LoVo (cell line): Measurements from ENCODE around the gene NFATC1.

Experiments used
- DNase-seq: peaks from one replicate; pipeline ENCODE4 v3.0.0-alpha.2; 2016; ENCODE audit warnings: low spot score

Gene NFATC1

DNA sequence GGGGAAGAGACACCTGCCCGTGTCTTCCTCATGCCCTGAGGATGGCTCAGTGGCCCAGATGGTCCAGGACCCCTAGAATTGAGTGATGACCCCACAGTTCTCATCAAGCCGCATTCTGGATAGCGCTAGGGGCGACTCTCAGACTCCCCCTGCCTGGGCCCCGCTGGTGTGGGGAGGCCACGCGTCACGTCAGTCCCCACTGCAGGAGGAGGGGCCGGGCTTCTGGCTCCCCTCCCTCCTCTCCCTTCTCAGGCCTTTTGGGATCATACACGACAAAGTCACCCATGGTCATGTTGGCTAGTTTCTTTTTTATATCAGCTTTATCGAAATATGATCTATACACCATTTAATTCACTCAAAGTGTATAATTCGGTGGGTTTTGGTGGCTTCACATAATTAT lies 61.5 kb downstream of the NFATC1 start:
- no peak for DNase-seq

DNA sequence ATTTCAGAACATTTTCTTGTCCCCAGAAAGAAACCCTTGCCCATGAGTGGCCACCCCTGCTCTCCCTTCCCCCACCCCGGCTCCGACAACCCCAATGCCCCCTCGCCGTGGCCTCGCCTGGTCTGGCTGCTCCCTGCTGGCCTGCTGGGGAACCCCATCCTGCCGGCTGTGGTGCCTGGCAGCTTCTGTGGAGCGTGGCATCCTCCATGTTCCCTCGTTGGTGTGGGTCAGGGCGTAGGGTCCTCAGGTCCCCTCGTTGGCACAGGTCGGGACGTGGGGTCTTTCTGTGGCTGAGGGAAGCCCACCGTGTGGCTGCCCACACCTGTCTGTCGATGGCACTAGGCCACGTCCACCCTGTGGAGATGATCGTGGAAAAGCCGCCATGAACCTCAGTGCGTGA lies 61.9 kb downstream of the NFATC1 start:
- no peak for DNase-seq

DNA sequence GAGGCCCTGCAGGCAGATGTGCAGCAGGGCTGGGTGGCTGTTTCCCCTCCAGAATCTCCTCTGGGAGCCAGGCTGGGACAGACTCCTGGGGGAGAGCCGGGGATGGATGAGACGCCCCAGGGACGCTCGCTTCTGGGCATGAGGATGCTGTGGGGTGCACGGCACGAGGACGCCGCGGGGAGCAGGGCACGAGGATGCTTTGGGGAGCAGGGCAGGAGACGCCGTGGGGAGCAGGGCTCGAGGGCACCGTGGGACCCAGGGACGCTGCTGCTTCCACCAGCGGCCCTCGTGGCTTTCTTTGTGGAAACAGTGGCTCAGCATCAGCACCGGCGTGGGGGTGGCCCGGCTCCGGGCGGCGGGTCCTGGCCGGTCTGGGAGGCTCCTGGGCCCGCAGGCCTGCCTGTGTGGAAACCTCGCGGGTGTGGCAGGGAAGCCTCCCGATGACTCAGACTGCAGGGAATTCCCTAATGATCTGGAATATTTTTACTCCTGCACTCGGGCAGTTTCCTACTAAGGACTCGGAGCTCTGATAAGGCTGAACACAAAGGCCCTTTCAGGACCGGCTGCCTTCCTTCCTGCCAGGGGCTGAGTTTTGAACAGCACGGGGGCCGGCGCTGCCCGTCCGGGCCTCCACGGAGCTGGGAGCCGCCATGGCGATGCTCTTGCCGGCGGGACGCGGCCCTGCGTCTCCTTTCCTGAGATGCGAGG lies 62.6 kb downstream of the NFATC1 start:
- DNase-seq = peak; percentile 86

DNA sequence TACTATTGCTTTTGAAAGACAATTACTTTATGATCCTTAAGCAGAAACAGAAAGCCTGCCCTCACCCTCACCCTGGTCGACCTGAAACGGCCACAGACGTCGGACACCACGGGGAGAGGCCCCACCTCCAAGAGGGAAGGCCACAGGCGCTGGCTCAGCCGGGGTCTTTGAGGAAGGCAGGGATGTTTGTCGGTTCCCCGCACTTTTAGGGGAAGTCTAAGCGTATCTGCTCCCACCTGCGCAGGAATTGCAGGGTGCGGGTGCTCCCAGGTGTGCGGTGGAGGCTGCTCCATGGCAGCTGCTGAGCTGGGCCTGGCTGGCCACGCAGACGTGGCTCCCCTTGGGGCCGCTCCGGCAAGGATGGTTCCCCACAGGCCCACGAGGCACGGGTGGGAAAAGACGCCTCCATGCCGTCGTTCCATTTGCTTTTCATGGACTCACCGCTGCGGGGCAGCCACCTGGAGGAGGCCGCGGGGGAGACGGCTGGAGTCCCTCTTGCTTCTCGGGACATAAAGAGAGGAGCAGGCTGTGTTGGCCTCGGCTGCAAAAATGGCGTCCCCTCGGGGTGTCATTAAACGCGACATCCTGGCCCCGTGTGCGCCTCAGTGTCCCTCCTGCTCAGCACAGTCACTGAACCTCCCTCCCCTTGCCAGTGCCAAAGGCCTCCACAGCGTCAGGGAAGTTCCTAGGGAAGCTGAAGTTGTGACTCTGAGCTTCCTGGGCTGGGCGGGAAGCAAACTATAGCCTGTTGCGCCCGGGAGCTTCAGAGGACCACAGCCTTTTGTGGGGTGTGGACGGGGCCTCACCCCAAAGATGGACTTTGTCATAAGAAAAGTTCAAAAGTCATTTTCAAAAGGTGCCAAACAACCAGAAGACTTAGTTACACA lies 63.4 kb downstream of the NFATC1 start:
- DNase-seq = no peak

DNA sequence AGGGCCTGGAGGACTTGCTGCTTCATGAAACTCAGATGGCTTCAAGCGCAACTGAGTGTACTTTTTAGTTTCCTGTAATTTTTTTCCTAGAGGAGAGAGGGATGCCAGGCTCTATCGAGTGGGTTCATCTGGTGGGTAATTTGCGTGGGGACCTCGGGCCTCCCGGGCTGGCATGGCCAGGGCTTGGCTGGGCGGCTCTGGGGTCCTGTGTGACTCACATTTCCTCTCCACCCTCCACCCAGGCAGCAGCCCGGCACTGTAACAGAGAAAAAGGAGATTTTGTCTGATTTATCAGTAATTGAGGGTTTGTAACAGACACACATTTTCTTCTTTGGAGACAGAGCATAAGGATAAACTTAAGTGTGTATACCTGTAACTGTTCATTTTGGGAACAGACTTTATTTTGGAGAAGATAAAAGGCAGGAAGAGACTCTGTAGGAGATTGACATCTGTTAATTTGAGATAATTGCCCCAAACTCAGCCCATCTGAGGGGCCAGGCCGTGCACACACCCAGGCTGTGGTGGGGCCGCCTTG lies 64.3 kb downstream of the NFATC1 start:
- no peak for DNase-seq

DNA sequence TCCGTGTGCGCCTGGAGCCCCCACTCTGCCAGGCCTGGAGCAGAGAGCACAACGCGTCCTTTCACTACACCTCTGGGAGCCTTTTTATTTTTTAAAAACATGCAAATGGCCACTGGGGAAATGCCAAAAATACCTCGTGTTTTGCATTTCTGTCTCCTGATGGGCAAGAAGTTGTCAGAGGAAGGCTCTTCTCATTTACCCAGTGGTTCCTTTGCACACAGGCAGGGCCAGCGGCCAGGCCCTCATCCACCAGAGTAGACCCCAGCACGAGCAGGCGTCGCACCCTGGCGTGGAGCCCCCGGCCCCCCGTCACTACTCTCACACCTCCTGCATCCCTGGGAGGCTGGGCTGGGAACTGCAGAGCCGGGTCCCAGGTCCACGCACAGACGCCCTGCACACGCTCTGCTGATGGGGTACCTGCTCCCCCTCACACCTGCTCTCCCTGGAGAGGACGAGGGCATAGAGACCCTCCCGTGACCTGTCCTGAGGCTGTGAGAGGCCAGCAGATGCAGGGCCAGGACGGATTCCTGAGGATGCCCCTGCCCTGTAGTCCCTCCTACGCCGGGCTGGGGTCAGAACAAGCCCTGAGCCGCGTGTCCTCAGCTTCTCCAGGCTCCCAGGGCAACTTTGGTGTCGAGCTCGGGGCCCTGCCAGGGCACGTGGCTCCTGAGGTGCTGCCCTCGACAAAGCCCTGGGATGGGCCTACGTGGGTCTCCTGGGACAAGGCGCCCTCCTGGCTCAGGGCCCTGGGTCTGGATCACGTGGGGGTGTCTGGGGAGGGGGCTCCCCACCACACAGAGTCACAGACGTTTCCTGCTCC lies 65.0 kb downstream of the NFATC1 start:
- DNase-seq = no peak

DNA sequence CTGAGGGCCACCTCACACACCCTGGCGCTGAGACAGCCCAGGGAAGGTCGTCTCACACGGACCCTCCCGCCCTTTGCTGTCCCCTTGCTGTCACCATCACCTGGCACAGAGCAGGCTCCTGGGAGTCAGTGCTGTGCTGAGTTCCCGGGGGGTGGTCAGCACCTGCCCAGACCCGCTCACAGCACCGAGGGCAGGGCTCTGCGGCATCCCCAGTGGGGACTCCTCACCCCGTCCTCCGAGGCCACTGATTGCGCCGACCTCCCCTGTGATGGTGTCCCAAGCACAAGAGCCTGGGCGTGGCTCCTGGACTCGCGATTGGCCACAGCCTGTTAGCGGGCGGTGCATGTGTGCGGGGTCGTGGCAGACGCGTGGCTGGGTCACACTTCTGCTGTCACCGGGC lies 65.9 kb downstream of the NFATC1 start:
- no peak for DNase-seq

DNA sequence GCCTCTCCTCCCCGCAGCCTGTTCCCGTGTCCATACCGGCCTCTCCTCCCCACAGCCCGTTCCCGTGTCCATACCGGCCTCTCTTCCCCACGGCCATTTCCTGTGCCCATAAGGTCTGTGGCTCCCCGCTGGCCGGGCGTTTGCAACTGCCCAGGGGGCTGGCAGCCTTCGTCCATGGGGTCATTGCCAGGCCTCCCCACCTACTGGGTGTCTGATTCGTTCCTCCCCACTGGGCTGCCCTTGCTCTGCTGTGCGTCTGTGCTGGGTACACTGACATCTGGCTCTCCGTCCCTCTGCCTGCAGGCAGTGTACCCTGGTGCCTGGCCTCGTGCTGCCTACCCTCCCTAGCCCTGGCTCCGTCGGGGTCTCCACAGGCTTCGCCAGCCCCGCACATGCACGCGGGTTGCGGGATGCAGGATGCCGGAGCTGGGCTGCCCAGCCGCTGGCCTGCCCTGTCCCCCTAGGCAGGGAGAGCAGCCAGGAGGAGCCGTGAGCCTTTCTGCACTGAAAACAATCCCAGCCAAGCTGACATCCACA lies 67.8 kb downstream of the NFATC1 start:
- no peak for DNase-seq

DNA sequence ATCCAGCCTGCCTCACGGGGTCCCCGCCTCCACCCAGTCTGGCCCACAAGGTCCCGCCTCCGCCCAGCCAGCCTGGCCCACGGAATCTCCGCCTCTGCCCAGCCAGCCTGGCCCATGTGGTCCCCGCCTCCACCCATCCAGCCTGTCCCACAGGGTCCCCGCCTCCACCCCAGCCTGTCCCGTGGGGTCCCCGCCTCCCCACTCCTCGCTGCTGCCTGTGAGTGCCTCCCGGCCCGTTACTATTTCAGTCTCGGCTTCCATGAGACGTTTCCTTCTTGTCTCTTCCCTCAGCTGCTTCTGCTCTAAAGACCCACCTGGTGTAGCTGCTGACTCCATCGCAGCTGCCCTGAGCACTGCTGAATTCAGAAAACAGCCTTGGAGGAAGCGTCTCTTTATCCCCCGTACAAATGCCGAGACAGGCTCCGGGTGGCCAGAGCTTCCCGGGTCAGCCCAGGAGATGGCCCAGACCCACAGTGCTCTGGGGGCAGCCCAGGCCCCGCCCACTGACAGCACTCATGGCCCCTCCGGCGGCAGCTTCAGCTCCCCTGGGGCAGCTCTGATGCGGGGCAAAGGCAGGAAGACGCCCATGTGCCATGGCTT lies 69.8 kb downstream of the NFATC1 start:
- DNase-seq = no peak

DNA sequence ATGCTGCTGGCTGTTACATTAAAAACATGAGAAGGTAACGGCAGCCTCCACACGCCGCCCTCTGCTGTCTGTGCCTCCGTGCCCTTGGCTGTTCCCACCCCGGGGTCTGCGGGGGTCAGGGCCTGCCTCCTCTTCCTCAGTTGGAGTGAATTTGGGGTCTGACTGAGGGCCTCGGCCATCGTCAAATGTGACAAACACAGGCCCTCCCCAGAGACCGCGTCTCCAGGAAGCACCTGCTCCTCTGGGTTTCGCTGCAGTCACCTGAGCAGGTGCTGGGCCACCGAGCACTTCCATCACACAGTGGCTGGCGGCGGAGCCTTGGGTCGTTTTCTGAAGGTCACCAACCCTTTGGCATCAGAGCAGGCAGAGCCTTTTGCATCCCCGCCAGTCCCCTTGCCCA lies 70.9 kb downstream of the NFATC1 start:
- DNase-seq = no peak

DNA sequence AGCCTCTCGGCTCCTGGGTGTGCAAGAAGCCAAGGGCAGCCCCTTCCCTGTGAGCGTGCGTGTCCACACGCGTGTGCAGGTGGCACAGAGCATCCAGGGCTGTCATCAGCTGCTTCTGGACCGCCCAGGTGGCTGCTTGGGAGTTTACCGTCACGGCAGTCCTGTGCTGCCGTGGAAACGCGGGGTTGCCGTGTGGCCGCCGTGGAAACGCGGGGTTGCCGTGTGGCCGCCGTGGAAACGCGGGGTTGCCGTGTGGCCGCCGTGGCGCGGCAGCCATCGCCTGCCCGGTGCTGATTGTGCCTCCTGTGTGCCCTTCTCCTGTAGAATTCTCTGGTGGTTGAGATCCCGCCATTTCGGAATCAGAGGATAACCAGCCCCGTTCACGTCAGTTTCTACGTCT lies 71.4 kb downstream of the NFATC1 start:
- DNase-seq = no peak

DNA sequence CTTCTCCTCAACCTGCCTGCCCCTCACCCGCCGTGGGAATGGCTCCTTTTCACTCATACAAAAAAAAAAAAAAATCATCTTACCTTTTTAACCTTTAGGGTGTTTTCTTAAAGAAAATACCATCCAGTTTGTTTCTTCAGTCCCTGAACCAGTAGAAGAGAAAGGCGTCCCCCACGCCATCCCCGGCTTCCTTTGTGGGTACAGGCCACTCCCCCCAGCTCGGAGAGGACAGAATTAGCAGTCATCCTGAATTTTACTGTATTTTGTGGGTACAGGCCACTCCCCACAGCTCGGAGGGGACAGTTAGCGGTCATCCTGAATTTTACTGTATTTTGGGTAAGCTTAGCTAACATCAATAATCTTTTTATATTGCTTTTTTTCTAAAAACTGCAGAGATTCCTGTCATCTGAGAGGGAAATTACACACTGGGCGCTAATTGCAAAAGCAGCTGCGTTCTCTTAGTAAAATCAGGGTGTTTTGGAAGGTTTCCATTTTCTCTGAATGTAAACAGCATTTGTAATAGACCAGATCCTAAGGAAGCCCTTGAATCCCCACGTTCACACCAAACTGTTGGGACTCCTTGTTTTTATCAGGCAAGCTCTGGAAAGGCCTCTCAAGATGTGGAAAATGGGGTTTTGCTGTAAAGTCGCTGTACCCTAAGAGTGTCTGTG lies 72.5 kb downstream of the NFATC1 start:
- no peak for DNase-seq

DNA sequence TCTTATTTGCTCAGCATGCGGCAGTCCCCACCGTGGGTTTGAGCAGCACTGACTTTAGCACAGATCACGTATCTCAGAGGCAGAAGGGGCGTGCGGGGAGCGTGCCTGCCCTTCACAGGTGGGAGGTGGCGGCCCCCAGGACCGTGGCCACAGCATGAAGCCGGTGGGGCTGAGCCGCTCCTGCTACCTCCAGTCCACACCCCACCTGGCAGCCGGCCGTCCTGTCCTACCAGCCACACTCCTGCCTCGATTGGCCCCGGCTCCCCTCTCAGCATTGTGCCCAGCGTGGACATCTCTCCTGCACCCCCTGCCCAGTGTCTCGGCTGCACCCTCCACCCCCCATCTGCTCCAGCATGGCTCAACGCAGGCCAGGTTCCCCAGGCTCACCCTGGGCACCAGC lies 73.6 kb downstream of the NFATC1 start:
- no peak for DNase-seq

DNA sequence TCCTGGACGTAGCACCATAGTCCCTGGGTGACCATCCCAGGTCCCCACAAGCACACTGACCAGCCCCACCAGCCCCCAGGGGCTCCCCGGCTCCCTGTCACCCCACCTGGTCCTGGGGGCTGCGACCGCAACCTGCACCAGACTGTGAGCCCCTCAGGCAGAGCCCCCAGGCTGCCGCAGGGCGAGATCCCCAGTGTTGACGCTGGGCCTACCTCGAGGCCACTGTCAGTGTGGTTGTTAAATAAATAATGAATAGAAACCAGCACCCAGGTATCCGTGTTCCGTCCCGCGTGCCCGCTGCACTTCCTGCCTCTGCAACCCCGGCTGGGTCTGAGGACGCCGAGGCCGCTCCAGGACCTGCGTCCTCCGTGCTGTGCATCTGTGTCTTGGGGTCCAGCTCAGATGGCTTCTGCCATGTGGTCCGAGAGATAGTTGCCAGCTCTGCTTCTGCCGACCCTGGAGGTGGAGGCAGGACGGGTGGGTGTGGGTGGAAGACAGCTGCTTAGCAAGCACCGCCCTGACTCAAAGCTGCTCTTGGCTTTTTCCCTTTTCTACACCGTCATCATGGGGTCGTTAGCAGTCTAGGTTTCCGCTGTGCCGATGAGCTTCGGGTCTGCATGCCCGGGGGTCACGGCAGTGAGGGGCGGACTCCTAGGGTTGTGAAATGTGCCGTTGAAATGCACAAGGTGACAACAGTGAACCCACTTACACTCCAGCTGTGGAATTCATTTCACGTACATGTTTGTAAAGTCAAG lies 74.2 kb downstream of the NFATC1 start:
- no peak for DNase-seq

DNA sequence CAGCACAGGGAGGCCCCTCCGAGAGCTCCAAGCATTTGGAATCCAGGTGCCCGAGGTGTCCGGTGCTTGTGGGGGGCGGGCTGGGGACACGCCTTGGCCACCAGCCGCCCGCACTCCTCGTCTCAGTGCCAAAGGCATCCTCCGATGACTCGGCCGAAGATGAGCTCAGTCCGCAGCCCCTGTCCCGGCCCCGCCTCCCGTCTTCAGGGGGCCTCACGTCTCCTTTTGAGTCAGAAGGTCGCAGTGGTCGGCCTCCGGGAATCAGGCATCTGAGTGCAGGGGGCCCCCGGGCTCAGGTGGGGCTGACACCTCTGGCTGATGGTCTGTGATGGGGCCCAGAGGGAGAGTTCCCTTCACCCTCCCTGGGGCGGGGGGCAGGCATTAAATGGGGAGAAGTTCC lies 74.8 kb downstream of the NFATC1 start:
- DNase-seq = no peak

DNA sequence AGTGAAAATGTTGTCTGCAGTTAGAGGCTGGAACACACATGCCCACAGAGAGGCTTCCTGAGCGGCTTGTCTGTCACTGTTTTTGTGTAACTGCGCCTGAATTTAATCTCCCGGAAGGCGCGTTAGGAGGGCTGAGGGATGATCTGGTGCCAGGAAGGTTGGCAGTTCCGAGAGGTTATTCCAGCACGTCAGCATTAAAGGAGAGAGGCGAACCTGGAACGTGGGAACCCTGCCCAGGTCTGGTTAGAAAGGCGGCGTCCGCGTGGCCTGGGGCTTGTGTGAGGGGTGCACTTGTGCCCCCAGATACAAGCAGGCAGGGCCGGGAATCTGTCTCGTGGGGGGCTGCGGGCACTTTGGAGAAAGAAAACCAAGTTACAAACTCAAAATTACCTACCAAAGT lies 75.3 kb downstream of the NFATC1 start:
- no peak for DNase-seq

DNA sequence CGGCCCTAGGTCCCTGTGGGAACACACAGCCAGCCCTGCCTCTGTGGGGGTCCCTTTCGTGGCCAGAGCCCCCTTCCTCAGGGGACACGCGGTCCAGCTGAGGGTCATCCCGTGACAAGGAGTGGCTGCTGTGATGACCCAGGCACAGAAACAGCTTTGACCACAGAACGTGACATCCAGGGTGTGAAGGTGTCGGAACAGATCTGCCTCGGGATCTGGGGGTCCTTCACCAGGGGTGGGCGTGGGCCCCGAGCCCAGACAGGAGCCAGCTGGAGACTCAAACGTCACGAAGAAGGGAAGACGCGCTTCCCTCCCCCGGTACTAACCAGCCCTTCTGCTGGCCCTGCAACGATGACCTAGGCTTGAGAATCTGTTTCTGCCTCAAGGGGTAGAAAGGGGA lies 75.9 kb downstream of the NFATC1 start:
- no peak for DNase-seq

DNA sequence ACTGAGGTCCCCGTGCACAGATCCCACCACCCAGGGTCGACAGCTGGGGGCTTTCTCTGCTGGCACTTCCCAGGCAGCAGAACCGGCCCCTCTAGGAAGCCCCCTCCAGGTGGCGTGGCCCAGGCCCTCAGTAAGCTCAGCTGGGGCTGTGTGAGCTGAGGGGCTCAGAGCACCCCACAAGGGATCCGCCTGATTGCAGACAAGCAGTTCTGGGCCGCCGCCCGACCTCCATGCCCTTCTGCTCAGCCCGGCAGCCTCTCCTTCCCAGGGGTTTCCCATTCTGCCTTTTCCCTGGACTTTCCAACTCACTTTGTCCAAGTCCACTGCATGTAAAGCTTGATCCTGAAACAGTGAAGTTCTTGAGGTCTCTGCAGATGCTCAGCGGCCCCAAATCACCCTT lies 76.4 kb downstream of the NFATC1 start:
- no peak for DNase-seq

DNA sequence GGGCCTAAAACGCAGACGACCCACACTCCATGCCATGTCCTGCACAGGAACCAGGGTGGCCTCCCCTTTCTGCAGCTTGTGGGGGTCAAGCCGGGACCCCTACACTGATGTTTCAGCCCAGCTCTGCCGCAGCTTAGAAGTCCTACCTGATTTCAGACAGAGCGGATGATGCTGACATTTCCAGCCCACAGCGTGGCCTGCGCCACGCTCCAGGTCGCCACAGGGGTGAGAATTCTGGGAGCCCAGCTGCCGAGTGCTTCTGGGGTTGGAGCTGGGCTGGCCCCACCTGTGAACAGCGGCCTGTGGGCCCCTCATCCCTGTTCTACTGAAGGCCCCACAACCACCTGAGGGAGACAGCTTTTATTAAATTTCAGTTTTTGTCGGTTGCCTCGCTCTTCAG lies 77.2 kb downstream of the NFATC1 start:
- no peak for DNase-seq
